Measurements from ENCODE around the gene VSTM2L. TPM values are rescaled to one million over a fixed set of nuclear protein-coding genes. Genes with fewer than 3 reads are reported as not detected.

The VSTM2L gene
- total and polyA plus RNA-seq, 2 of the 4 experiments (the other 2 are of a cell fraction), result 0.18 to 0.19 TPM

GRCh38 chr20:37915434-37915787, 12.5 kb downstream of the VSTM2L start:
- Histone ChIP-seq H3K9ac (ENCODE audit: low read depth, low read length) (no peak overlapping the region), H3K9me1 (ENCODE audit: insufficient read depth, low read length) (no peaks in the 10 kb centered on the region), H3K79me1 (ENCODE audit: low read depth in 1 of 2, low read length in 2 of 2) (no peaks in the 10 kb centered on the region), H3K4me2 (ENCODE audit: low read depth, low read length) (no peak overlapping the region), H3K36me3 (ENCODE audit: control insufficient read depth, insufficient read depth, low read length) (no peaks in the 10 kb centered on the region), H2AK9ac (replicated peaks; ENCODE audit: low read depth, low read length, poor library complexity) (no peak overlapping the region), H2BK20ac (ENCODE audit: low read depth, low read length) (no peak overlapping the region), H3K56ac (ENCODE audit: extremely low read depth, insufficient read depth, low read length) (no peak overlapping the region), H2AFZ (replicated peaks; ENCODE audit: low read length, poor library complexity) (no peak overlapping the region), H3K27ac (ENCODE audit: insufficient read depth, low read length) (no peak overlapping the region), H2BK120ac (ENCODE audit: low read depth, low read length) (no peak overlapping the region), H4K20me1 (ENCODE audit: insufficient read depth, low read length) (no peaks in the 10 kb centered on the region), H3K9me3 (ENCODE audit: control insufficient read depth, insufficient read depth, low read length) (no peaks in the 10 kb centered on the region), H2AK5ac (ENCODE audit: low read depth, low read length) (no peak overlapping the region), H3K23ac (ENCODE audit: low read depth, low read length) (no peak overlapping the region), H4K8ac (ENCODE audit: low read depth in 2 of 2, low read length in 2 of 2) (no peak overlapping the region), H3K18ac (ENCODE audit: low read depth, low read length) (no peak overlapping the region), H3K4me1 (ENCODE audit: control insufficient read depth, insufficient read depth, low read length) (no peaks in the 10 kb centered on the region; the same call in 1 of the 2 replicates), H3K4me3 (ENCODE audit: insufficient read depth, low read depth, low read length) (no peak overlapping the region), H2BK15ac (ENCODE audit: low read depth, low read length) (no peak overlapping the region), H2BK5ac (ENCODE audit: low read depth, low read length, poor library complexity, severe bottlenecking) (no peak overlapping the region), H3K14ac (replicated peaks; ENCODE audit: low read depth, low read length) (no peak overlapping the region), H4K5ac (ENCODE audit: low read depth, low read length) (no peak overlapping the region), H4K91ac (ENCODE audit: insufficient read depth, low read depth, low read length) (no peak overlapping the region), H3K4ac (ENCODE audit: low read depth, low read length) (no peak overlapping the region), H3K27me3 (ENCODE audit: control insufficient read depth, insufficient read depth, low read length) (peaks cover 89% of the 10 kb centered on the region)
- no peak for DNase-seq
- 80% methylated on average over 1 of the region's 10 CpGs; no CpG with 5 or more reads in 1 of the 2 experiments for WGBS, 2 experiments (ENCODE audit: extremely low coverage in 2 of 2, insufficient read length in 1 of 2)
- dilution Hi-C loops (cut with HindIII; ENCODE audit: low sequenced_read_pairs, unreplicated experiment), result no loop called here
- no peak for ATAC-seq (ENCODE audit: low read depth)
- BruUV-seq (replicated peaks), result no TSS peak
- CTCF ChIA-PET, result interaction anchor here (0.5 kb wide), 1 partner anchor 441 kb away, joined by 4 read pairs; no protein-coding TSS in a partner anchor
- POLR2A ChIA-PET (ENCODE audit: unreplicated experiment), result no interaction called here
- TF ChIP-seq NFE2L2 (IDR thresholded peaks at IDR 0.05; ENCODE audit: low read depth, low read length), result no peak
- intact Hi-C loops (cut with micrococcal nuclease), result no loop called here
- in situ Hi-C loops (cut with MboI; ENCODE audit: low sequenced_read_pairs), result no loop called here
